ENCODE results near the gene PRPS1.

DNA sequence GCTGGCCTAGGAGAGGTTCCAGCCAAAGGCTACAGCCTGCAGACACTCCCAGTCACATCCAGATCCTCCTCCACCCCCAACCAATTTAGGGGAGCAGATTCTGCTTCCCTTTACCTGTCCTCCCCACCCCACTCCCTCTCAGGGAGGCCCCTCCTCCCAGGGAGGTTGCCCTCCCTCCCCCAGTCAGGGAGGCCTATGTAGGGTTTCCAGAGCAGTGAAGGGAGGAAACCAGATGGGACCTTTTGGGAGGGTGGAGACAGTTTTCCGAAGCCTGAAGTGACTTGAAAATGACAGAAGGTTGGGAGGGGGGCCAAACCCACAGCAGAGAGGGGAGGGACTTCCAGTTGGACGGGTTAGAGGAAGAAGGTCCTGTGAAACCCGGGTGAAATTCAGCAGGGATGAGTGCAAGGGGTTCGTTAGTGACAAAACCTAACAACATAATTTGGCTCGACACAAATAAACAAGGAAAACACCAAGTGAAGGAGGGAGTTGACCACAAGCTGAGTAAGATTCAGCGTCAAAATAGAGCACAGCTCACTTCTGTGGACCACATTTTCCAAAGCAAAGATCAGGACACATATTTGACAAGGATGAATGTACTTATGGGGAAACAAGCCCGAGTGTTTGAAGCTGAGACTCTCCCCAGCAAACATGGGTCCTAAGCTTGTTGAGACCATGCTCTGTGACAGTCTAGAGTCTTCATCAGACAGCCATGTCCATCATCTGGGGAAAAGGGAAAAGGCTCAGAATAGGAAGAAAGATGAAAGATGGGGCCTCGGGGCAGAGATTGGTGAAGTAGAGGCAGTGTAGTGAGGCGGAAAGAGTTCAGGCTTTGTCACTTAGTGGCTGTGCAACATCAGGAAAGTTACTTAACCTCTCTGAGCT, 46.4 kb downstream of the PRPS1 start:
- TF ChIP-seq ZNF423 (tag by site-specific recombination; IDR thresholded peaks at IDR 0.05): no peak
- TF ChIP-seq YY1 (tag by site-specific recombination; IDR thresholded peaks at IDR 0.05): no peak
- TF ChIP-seq, protein P1, sequence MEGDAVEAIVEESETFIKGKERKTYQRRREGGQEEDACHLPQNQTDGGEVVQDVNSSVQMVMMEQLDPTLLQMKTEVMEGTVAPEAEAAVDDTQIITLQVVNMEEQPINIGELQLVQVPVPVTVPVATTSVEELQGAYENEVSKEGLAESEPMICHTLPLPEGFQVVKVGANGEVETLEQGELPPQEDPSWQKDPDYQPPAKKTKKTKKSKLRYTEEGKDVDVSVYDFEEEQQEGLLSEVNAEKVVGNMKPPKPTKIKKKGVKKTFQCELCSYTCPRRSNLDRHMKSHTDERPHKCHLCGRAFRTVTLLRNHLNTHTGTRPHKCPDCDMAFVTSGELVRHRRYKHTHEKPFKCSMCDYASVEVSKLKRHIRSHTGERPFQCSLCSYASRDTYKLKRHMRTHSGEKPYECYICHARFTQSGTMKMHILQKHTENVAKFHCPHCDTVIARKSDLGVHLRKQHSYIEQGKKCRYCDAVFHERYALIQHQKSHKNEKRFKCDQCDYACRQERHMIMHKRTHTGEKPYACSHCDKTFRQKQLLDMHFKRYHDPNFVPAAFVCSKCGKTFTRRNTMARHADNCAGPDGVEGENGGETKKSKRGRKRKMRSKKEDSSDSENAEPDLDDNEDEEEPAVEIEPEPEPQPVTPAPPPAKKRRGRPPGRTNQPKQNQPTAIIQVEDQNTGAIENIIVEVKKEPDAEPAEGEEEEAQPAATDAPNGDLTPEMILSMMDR (tag by site-specific recombination; IDR thresholded peaks at IDR 0.05): no peak
- TF ChIP-seq SP2 (tag by site-specific recombination; IDR thresholded peaks at IDR 0.05): peak; percentile 74
- peak; percentile 94 for TF ChIP-seq WT1 (tag by site-specific recombination; IDR thresholded peaks at IDR 0.05)
- TF ChIP-seq ZNF558 (tag by site-specific recombination; IDR thresholded peaks at IDR 0.05): no peak
- no peak for TF ChIP-seq ZBTB7A (tag by site-specific recombination; IDR thresholded peaks at IDR 0.05; ENCODE audit: low read depth)

Data from HEK293 (cell line).